K562 (cell line): ENCODE results near the gene CCDC33.

Experiments
- ATF3 ChIP-seq, 2 experiments: fragments of 450-650 bp in 1 of 2; sonication (generic) in 1 of 2; formaldehyde crosslinking in 1 of 2; IDR thresholded peaks in 1 of 2; conservative IDR thresholded peaks in 1 of 2; 2 replicates each; pipeline versions ENCODE4 v1.6.1 to v1.8.1; 2016 to 2023; ENCODE audit warnings: mild to moderate bottlenecking in 2 of 2, moderate library complexity in 2 of 2, inconsistent platforms in 1 of 2, missing genetic modification reagents in 1 of 2
- FOXJ3 ChIP-seq: sonication (generic); formaldehyde crosslinking; IDR thresholded peaks from 2 replicates; pipeline ENCODE4 v1.4.0; 2020; ENCODE audit warnings: mild to moderate bottlenecking, missing genetic modification reagents
- GABPA ChIP-seq: fragments of 200-800 bp; sonication (Bioruptor generic); conservative IDR thresholded peaks from 2 replicates; pipeline ENCODE4 v1.6.1; 2016; ENCODE audit warnings: low read depth, missing genetic modification characterization, missing compliant biosample characterization
- MBD1 ChIP-seq: fragments of 250-450 bp; sonication (Bioruptor Pico); IDR thresholded peaks from 2 replicates; pipeline ENCODE4 v1.8.0; 2022; ENCODE audit warnings: inconsistent platforms
- MYC ChIP-seq, 2 experiments: fragments of 250-450 bp in 1 of 2; sonication (Bioruptor Pico) in 1 of 2; IDR thresholded peaks; 2 replicates each; pipeline versions ENCODE4 v1.5.1 to v1.6.1; 2012 to 2021; ENCODE audit warnings: low read depth in 2 of 2, borderline replicate concordance in 1 of 2, improper control_type of control experiment in 1 of 2, low read length in 1 of 2, mild to moderate bottlenecking in 1 of 2, moderate library complexity in 1 of 2
- NEUROD1 ChIP-seq: fragments of 150-350 bp; IDR thresholded peaks from 2 replicates; pipeline ENCODE4 v1.6.1; 2014; ENCODE audit warnings: borderline replicate concordance, low read length, low read depth; ENCODE audit not compliant: partially characterized antibody
- NUFIP1 ChIP-seq: fragments of 450-650 bp; IDR thresholded peaks from 2 replicates; pipeline ENCODE4 v1.6.1; 2018; ENCODE audit not compliant: partially characterized antibody
- PATZ1 ChIP-seq: fragments of 250-450 bp; sonication (Bioruptor Pico); IDR thresholded peaks from 2 replicates; pipeline ENCODE4 v1.5.0; 2020; ENCODE audit warnings: mild to moderate bottlenecking, borderline replicate concordance
- PHB2 ChIP-seq: fragments of 450-650 bp; IDR thresholded peaks from 2 replicates; pipeline ENCODE4 v1.6.1; 2017; ENCODE audit warnings: low read depth
- POLR2A ChIP-seq: fragments of 450-650 bp; conservative IDR thresholded peaks from 2 replicates; pipeline ENCODE4 v1.6.1; 2016
- SFPQ ChIP-seq: fragments of 200-400 bp; formaldehyde crosslinking; IDR thresholded peaks from 2 replicates; pipeline ENCODE4 v1.6.1; 2017; ENCODE audit warnings: mild to moderate bottlenecking, low read depth, low read length, moderate library complexity
- TCF7 ChIP-seq: sonication (generic); IDR thresholded peaks from 2 replicates; pipeline ENCODE4 v1.6.1; 2016; ENCODE audit warnings: antibody characterized with exemption, borderline replicate concordance
- ZNF583 ChIP-seq: fragments of 250-450 bp; sonication (Bioruptor Pico); IDR thresholded peaks from 2 replicates; pipeline ENCODE4 v1.4.0; 2020

GRCh38 chr15:74304431-74304830 lies 68.3 kb downstream of the CCDC33 start:
- TF ChIP-seq FOXJ3 (CRISPR knock-in tag) (no peak), POLR2A (no peak), PHB2 (no peak), SFPQ (no peak), NUFIP1 (no peak), ATF3 (IDR thresholded peaks at IDR 0.05) (no peak), ATF3 (CRISPR knock-in tag; conservative IDR thresholded peaks at IDR 0.05) (no peak), TCF7 (no peak), ZNF583 (no peak), GABPA (tag) (no peak), MYC (IDR thresholded peaks at IDR 0.05; ENCODE audit: low read depth, low read length) (no peak), MYC (CRISPR knock-in tag; IDR thresholded peaks at IDR 0.05; ENCODE audit: borderline replicate concordance, low read depth) (no peak), NEUROD1 (no peak), MBD1 (CRISPR knock-in tag) (no peak), PATZ1 (no peak)
